K562 (cell line): ENCODE measurements around the gene RALB. TPM values are rescaled to one million over a fixed set of nuclear protein-coding genes. Genes with fewer than 3 reads are reported as not detected.
A peak's percentile ranks its signal among the peaks of the same experiment; 100 is the strongest.

Experiments used
- BRCA1 ChIP-seq, 2 experiments: fragments of 450-650 bp in 1 of 2; sonication (generic) in 1 of 2; formaldehyde crosslinking in 1 of 2; IDR thresholded peaks; 2 replicates each; pipeline versions ENCODE4 v1.5.0 to v1.6.1; 2017 to 2020; ENCODE audit warnings: mild to moderate bottlenecking in 1 of 2, missing genetic modification reagents in 1 of 2
- CEBPB ChIP-seq: fragments of 450-650 bp; IDR thresholded peaks from 2 replicates; pipeline ENCODE4 v1.6.1; 2016; ENCODE audit warnings: missing genetic modification characterization, missing compliant biosample characterization
- ESRRA ChIP-seq: fragments of 450-650 bp; IDR thresholded peaks from 2 replicates; pipeline ENCODE4 v1.6.1; 2014; ENCODE audit warnings: low read depth, mild to moderate bottlenecking, moderate library complexity, borderline replicate concordance
- FOXJ3 ChIP-seq: sonication (generic); formaldehyde crosslinking; IDR thresholded peaks from 2 replicates; pipeline ENCODE4 v1.4.0; 2020; ENCODE audit warnings: mild to moderate bottlenecking, missing genetic modification reagents
- NCOA2 ChIP-seq, 2 experiments: fragments of 450-650 bp; IDR thresholded peaks; 2 replicates each; pipeline ENCODE4 v1.6.1; 2018; ENCODE audit warnings: mild to moderate bottlenecking in 2 of 2, moderate library complexity in 1 of 2; ENCODE audit not compliant: partially characterized antibody in 2 of 2
- NFATC3 ChIP-seq: fragments of 450-650 bp; IDR thresholded peaks from 2 replicates; pipeline ENCODE4 v1.6.1; 2017; ENCODE audit warnings: mild to moderate bottlenecking
- STAT5A ChIP-seq: IDR thresholded peaks from 2 replicates; pipeline ENCODE4 v1.6.1; 2012; ENCODE audit warnings: low read length, inconsistent platforms, borderline replicate concordance
- YBX1 ChIP-seq: fragments of 450-650 bp; IDR thresholded peaks from 2 replicates; pipeline ENCODE4 v1.7.1; 2016; ENCODE audit warnings: mild to moderate bottlenecking
- ZC3H4 ChIP-seq: sonication (generic); formaldehyde crosslinking; IDR thresholded peaks from 2 replicates; pipeline ENCODE4 v1.9.0; 2021; ENCODE audit warnings: missing genetic modification reagents, borderline replicate concordance
- ZNF134 ChIP-seq: fragments of 250-450 bp; sonication (Bioruptor Pico); conservative IDR thresholded peaks from 2 replicates; pipeline ENCODE4 v1.4.0; 2020
- ZNF140 ChIP-seq: fragments of 250-450 bp; sonication (Bioruptor Pico); IDR thresholded peaks from 2 replicates; pipeline ENCODE4 v1.8.0; 2021; ENCODE audit warnings: moderate library complexity, mild to moderate bottlenecking, inconsistent platforms
- ZNF175 ChIP-seq: fragments of 200-800 bp; sonication (Bioruptor generic); IDR thresholded peaks from 2 replicates; pipeline ENCODE4 v1.6.1; 2016; ENCODE audit warnings: low read depth, mild to moderate bottlenecking, missing genetic modification characterization, missing compliant biosample characterization
- ZNF316 ChIP-seq: fragments of 450-650 bp; IDR thresholded peaks from 2 replicates; pipeline ENCODE4 v1.6.1; 2016
- ZNF41 ChIP-seq: fragments of 250-450 bp; sonication (Bioruptor Pico); conservative IDR thresholded peaks from 2 replicates; pipeline ENCODE4 v1.4.0; 2020; ENCODE audit warnings: mild to moderate bottlenecking
- ZNF431 ChIP-seq: sonication (generic); formaldehyde crosslinking; IDR thresholded peaks from 2 replicates; pipeline ENCODE4 v1.8.0; 2022; ENCODE audit warnings: mild to moderate bottlenecking, missing genetic modification reagents
- ZNF75A ChIP-seq: fragments of 450-650 bp; formaldehyde crosslinking; IDR thresholded peaks from 2 replicates; pipeline ENCODE4 v1.4.0; 2020; ENCODE audit warnings: mild to moderate bottlenecking
- polyA plus RNA-seq, 8 experiments: library from polyadenylated mRNA; depleted of rRNA in 4 of 8; stranded (reverse) in 5 of 8; unstranded in 3 of 8; fragments of >200 nt; fragmentation: Nextera tagmentation in 2 of 8; fragmentation: Illumina TruSeq in 1 of 8; extraction: Ambion mirVana in 2 of 8; extraction: Trizol in 1 of 8; gene quantifications; 2 replicates each; pipeline versions ENCODE4 v1.2.1 to v1.2.3, GENCODE V29; 2011 to 2014; ENCODE audit warnings: inconsistent platforms in 1 of 8, missing spikeins in 1 of 8
- total RNA-seq, 7 experiments: library from RNA; depleted of rRNA in 6 of 7; stranded (reverse); fragments of >200 nt in 6 of 7; fragmentation: Illumina TruSeq in 2 of 7; extraction: Trizol in 2 of 7; gene quantifications; 2 replicates each; pipeline versions ENCODE4 v1.2.1 to v1.2.3, GENCODE V29; 2011 to 2021; ENCODE audit warnings: low replicate concordance in 1 of 7
- TF ChIP-seq, protein P1 (sequence below): sonication (generic); formaldehyde crosslinking; IDR thresholded peaks from 2 replicates; pipeline ENCODE4 v1.8.1; 2023; ENCODE audit warnings: mild to moderate bottlenecking, missing genetic modification reagents
- TF ChIP-seq, protein P2 (sequence below): IDR thresholded peaks from 2 replicates; pipeline ENCODE4 v1.6.1; 2014; ENCODE audit warnings: antibody characterized with exemption
- TF ChIP-seq, protein P3 (sequence below), 3 experiments: IDR thresholded peaks in 2 of 3; conservative IDR thresholded peaks in 1 of 3; 2 replicates each; pipeline ENCODE4 v1.5.1; 2011 to 2012; ENCODE audit warnings: low read length in 3 of 3, mild to moderate bottlenecking in 3 of 3, control low read depth in 2 of 3, improper control_type of control experiment in 1 of 3, inconsistent platforms in 1 of 3, low read depth in 1 of 3, mixed read lengths in 1 of 3, moderate library complexity in 1 of 3; ENCODE audit not compliant: insufficient read depth in 2 of 3
- TF ChIP-seq, protein P4 (sequence below): sonication (generic); formaldehyde crosslinking; IDR thresholded peaks from 2 replicates; pipeline ENCODE4 v1.8.0; 2022; ENCODE audit warnings: mild to moderate bottlenecking, missing genetic modification reagents
- TF ChIP-seq, protein P5 (sequence below): sonication (generic); formaldehyde crosslinking; IDR thresholded peaks from 2 replicates; pipeline ENCODE4 v1.8.1; 2023; ENCODE audit warnings: mild to moderate bottlenecking, missing genetic modification reagents
- TF ChIP-seq, protein P6 (sequence below): sonication (generic); IDR thresholded peaks from 2 replicates; pipeline ENCODE4 v1.6.1; 2016

Gene RALB
- total and polyA plus RNA-seq, 9 of the 15 experiments (the other 6 are each of a cell fraction or from before 2014, with no cell fraction given) = 14.8 to 65.6 (median 38.4) TPM

DNA sequence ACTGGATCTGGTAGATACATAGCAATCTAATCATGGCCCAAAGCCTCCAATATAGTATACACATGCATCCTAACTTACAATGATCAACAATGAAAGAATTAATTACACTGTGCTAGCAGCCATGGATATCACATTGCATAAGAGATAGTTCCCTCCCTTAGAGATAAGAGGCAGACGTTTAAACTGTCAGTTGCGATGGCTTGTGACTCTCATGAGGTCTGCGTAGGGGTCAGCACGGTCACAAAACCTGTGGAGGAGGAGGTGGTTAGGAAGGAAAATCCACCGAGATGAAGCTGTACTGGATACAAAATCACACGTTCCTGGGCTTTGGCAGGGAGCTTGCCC is 800 bp upstream of the RALB start (continued):
- TF ChIP-seq, protein P1, sequence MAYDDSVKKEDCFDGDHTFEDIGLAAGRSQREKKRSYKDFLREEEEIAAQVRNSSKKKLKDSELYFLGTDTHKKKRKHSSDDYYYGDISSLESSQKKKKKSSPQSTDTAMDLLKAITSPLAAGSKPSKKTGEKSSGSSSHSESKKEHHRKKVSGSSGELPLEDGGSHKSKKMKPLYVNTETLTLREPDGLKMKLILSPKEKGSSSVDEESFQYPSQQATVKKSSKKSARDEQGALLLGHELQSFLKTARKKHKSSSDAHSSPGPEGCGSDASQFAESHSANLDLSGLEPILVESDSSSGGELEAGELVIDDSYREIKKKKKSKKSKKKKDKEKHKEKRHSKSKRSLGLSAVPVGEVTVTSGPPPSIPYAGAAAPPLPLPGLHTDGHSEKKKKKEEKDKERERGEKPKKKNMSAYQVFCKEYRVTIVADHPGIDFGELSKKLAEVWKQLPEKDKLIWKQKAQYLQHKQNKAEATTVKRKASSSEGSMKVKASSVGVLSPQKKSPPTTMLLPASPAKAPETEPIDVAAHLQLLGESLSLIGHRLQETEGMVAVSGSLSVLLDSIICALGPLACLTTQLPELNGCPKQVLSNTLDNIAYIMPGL (CRISPR knock-in tag) = no peak
- no peak for TF ChIP-seq FOXJ3 (CRISPR knock-in tag)
- 0 out of 2 replicates have a peak, but pooled peaks have one; percentile 28 for TF ChIP-seq ZNF431
- TF ChIP-seq ZNF41 (CRISPR knock-in tag) = no peak
- TF ChIP-seq ZC3H4 (CRISPR knock-in tag) = no peak
- peak; percentile 62 for TF ChIP-seq ESRRA
- no peak for TF ChIP-seq STAT5A
- no peak for TF ChIP-seq ZNF175 (CRISPR knock-in tag)
- TF ChIP-seq NFATC3 = no peak
- TF ChIP-seq NCOA2 (IDR thresholded peaks at IDR 0.05; ENCODE audit: partially characterized antibody in 2 of 2) = no peak
- no peak for TF ChIP-seq ZNF316
- TF ChIP-seq, protein P2, sequence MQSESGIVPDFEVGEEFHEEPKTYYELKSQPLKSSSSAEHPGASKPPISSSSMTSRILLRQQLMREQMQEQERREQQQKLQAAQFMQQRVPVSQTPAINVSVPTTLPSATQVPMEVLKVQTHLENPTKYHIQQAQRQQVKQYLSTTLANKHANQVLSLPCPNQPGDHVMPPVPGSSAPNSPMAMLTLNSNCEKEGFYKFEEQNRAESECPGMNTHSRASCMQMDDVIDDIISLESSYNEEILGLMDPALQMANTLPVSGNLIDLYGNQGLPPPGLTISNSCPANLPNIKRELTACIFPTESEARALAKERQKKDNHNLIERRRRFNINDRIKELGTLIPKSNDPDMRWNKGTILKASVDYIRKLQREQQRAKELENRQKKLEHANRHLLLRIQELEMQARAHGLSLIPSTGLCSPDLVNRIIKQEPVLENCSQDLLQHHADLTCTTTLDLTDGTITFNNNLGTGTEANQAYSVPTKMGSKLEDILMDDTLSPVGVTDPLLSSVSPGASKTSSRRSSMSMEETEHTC = peak; percentile 87
- no peak for TF ChIP-seq ZNF75A (CRISPR knock-in tag)
- TF ChIP-seq, protein P3, sequence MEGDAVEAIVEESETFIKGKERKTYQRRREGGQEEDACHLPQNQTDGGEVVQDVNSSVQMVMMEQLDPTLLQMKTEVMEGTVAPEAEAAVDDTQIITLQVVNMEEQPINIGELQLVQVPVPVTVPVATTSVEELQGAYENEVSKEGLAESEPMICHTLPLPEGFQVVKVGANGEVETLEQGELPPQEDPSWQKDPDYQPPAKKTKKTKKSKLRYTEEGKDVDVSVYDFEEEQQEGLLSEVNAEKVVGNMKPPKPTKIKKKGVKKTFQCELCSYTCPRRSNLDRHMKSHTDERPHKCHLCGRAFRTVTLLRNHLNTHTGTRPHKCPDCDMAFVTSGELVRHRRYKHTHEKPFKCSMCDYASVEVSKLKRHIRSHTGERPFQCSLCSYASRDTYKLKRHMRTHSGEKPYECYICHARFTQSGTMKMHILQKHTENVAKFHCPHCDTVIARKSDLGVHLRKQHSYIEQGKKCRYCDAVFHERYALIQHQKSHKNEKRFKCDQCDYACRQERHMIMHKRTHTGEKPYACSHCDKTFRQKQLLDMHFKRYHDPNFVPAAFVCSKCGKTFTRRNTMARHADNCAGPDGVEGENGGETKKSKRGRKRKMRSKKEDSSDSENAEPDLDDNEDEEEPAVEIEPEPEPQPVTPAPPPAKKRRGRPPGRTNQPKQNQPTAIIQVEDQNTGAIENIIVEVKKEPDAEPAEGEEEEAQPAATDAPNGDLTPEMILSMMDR (IDR thresholded peaks at IDR 0.05 in 2 of 3, conservative IDR thresholded peaks at IDR 0.05 in 1 of 3; ENCODE audit: insufficient read depth in 2 of 3, low read depth in 1 of 3, low read length in 3 of 3) = no peak
- TF ChIP-seq, protein P4, sequence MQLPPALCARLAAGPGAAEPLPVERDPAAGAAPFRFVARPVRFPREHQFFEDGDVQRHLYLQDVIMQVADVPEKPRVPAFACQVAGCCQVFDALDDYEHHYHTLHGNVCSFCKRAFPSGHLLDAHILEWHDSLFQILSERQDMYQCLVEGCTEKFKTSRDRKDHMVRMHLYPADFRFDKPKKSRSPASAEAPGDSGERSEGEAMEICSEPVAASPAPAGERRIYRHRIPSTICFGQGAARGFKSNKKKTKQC = no peak
- no peak for TF ChIP-seq ZNF134 (CRISPR knock-in tag)
- no peak for TF ChIP-seq YBX1
- TF ChIP-seq BRCA1 (IDR thresholded peaks at IDR 0.05) = no peak
- TF ChIP-seq BRCA1 (CRISPR knock-in tag; IDR thresholded peaks at IDR 0.05) = no peak
- no peak for TF ChIP-seq ZNF140 (CRISPR knock-in tag)
- TF ChIP-seq, protein P5, sequence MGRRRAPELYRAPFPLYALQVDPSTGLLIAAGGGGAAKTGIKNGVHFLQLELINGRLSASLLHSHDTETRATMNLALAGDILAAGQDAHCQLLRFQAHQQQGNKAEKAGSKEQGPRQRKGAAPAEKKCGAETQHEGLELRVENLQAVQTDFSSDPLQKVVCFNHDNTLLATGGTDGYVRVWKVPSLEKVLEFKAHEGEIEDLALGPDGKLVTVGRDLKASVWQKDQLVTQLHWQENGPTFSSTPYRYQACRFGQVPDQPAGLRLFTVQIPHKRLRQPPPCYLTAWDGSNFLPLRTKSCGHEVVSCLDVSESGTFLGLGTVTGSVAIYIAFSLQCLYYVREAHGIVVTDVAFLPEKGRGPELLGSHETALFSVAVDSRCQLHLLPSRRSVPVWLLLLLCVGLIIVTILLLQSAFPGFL (CRISPR knock-in tag) = no peak
- TF ChIP-seq, protein P6, sequence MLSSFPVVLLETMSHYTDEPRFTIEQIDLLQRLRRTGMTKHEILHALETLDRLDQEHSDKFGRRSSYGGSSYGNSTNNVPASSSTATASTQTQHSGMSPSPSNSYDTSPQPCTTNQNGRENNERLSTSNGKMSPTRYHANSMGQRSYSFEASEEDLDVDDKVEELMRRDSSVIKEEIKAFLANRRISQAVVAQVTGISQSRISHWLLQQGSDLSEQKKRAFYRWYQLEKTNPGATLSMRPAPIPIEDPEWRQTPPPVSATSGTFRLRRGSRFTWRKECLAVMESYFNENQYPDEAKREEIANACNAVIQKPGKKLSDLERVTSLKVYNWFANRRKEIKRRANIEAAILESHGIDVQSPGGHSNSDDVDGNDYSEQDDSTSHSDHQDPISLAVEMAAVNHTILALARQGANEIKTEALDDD = no peak
- TF ChIP-seq CEBPB (tag) = peak; percentile 95
